ENCODE results near the gene PPP2R2B.
"Not testable (repeated sequence)": the region's sequence is repeated elsewhere in the genome, so short reads cannot be mapped to it uniquely, and the experiment has no call there.

PPP2R2B gene

GRCh38 chr5:146731909-146732659, 146.5 kb downstream of the PPP2R2B start:
- no peak for DNase-seq

- DNase-seq: not testable (repeated sequence)
These were observed 149.8 kb downstream of the PPP2R2B start for GRCh38 chr5:146728746-146729145.

GRCh38 chr5:146726891-146727290, 151.7 kb downstream of the PPP2R2B start:
- no peak for DNase-seq

- no peak for DNase-seq
These were observed 152.5 kb downstream of the PPP2R2B start for GRCh38 chr5:146726020-146726419.

- DNase-seq: no peak
These were observed 153.5 kb downstream of the PPP2R2B start for GRCh38 chr5:146725025-146725424.

- DNase-seq: no peak
These were observed 156.2 kb downstream of the PPP2R2B start for GRCh38 chr5:146722361-146722779.

- DNase-seq: no peak
These were observed 157.3 kb downstream of the PPP2R2B start for GRCh38 chr5:146721073-146721815.

GRCh38 chr5:146720107-146720506, 158.4 kb downstream of the PPP2R2B start:
- DNase-seq: no peak

- DNase-seq: no peak
These were observed 159.4 kb downstream of the PPP2R2B start for GRCh38 chr5:146719179-146719578.

- DNase-seq: no peak
These were observed 159.9 kb downstream of the PPP2R2B start for GRCh38 chr5:146718609-146719008.

- no peak for DNase-seq
These were observed 160.6 kb downstream of the PPP2R2B start for GRCh38 chr5:146717951-146718350.

GRCh38 chr5:146716636-146717035, 161.9 kb downstream of the PPP2R2B start:
- no peak for DNase-seq

- DNase-seq: no peak
These were observed 168.2 kb downstream of the PPP2R2B start for GRCh38 chr5:146710348-146710747.

GRCh38 chr5:146707316-146707715, 171.2 kb downstream of the PPP2R2B start:
- no peak for DNase-seq

GRCh38 chr5:146706321-146706972, 172.1 kb downstream of the PPP2R2B start:
- DNase-seq: no peak

GRCh38 chr5:146704949-146705665, 173.4 kb downstream of the PPP2R2B start:
- DNase-seq: no peak

GRCh38 chr5:146703899-146704298, 174.7 kb downstream of the PPP2R2B start:
- no peak for DNase-seq

- no peak for DNase-seq
These were observed 175.1 kb downstream of the PPP2R2B start for GRCh38 chr5:146703499-146703898.

- no peak for DNase-seq
These were observed 178.7 kb downstream of the PPP2R2B start for GRCh38 chr5:146699664-146700418.

GRCh38 chr5:146699138-146699537, 179.4 kb downstream of the PPP2R2B start:
- DNase-seq: no peak

GRCh38 chr5:146698651-146699050, 179.9 kb downstream of the PPP2R2B start:
- DNase-seq: no peak

- DNase-seq: no peak
These were observed 181.3 kb downstream of the PPP2R2B start for GRCh38 chr5:146697211-146697610.

Data from CD4-positive, alpha-beta T cell treated with Interferon alpha-2 for 1 hour (primary cell).